PC-3 (cell line): ENCODE results near the gene SLC24A3.

Source experiments
- EZH2 ChIP-seq: fragments of 300-600 bp; sonication (generic); IDR thresholded peaks from one replicate; pipeline ENCODE4 v1.6.1; 2017; ENCODE audit warnings: antibody characterized with exemption, mild to moderate bottlenecking, low read length; ENCODE audit not compliant: unreplicated experiment
- EZH2phosphoT487 ChIP-seq: fragments of 300-600 bp; sonication (generic); IDR thresholded peaks from 2 replicates; pipeline ENCODE4 v1.6.1; 2018; ENCODE audit warnings: mild to moderate bottlenecking, antibody characterized with exemption, low read length, borderline replicate concordance
- TF ChIP-seq, protein P1 (sequence below): fragments of 300-600 bp; sonication (generic); conservative IDR thresholded peaks from 2 replicates; pipeline ENCODE4 v1.5.1; 2017; ENCODE audit warnings: antibody characterized with exemption, low read depth, mild to moderate bottlenecking, low read length

- TF ChIP-seq, protein P1, sequence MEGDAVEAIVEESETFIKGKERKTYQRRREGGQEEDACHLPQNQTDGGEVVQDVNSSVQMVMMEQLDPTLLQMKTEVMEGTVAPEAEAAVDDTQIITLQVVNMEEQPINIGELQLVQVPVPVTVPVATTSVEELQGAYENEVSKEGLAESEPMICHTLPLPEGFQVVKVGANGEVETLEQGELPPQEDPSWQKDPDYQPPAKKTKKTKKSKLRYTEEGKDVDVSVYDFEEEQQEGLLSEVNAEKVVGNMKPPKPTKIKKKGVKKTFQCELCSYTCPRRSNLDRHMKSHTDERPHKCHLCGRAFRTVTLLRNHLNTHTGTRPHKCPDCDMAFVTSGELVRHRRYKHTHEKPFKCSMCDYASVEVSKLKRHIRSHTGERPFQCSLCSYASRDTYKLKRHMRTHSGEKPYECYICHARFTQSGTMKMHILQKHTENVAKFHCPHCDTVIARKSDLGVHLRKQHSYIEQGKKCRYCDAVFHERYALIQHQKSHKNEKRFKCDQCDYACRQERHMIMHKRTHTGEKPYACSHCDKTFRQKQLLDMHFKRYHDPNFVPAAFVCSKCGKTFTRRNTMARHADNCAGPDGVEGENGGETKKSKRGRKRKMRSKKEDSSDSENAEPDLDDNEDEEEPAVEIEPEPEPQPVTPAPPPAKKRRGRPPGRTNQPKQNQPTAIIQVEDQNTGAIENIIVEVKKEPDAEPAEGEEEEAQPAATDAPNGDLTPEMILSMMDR: peak; percentile 36
- no peak for TF ChIP-seq EZH2
- TF ChIP-seq EZH2phosphoT487: no peak
Measured at GRCh38 chr20:19756761-19757486, 544.5 kb downstream of the SLC24A3 start.
